Immature natural killer cell (primary cell): ENCODE measurements around the gene ECI1. TPM values are rescaled to one million over a fixed set of nuclear protein-coding genes. Genes with fewer than 3 reads are reported as not detected.

Experiments
- DNase-seq, 3 donors: peaks; one replicate each; pipeline ENCODE4 v3.0.0; 2022; ENCODE audit warnings: mixed read lengths in 1 of 3
- H3K27ac Mint-ChIP-seq, 6 donors: one replicate each; pipeline ENCODE4 v1.8.0; 2020; ENCODE audit warnings: mixed read lengths in 6 of 6, mild to moderate bottlenecking in 5 of 6, inconsistent platforms in 4 of 6, moderate library complexity in 3 of 6
- H3K27me3 Mint-ChIP-seq, 3 donors: one replicate each; pipeline ENCODE4 v1.8.0; 2020 to 2021; ENCODE audit warnings: low read depth in 3 of 3, mild to moderate bottlenecking in 3 of 3, mixed read lengths in 3 of 3, moderate library complexity in 3 of 3, inconsistent platforms in 1 of 3
- H3K36me3 Mint-ChIP-seq, 3 donors: one replicate each; pipeline ENCODE4 v1.8.0; 2020; ENCODE audit warnings: mixed read lengths in 3 of 3, inconsistent platforms in 2 of 3, mild to moderate bottlenecking in 2 of 3
- H3K4me1 Mint-ChIP-seq, 2 donors: one replicate each; pipeline ENCODE4 v1.8.0; 2020; ENCODE audit warnings: inconsistent platforms in 2 of 2, mild to moderate bottlenecking in 2 of 2, mixed read lengths in 2 of 2, moderate library complexity in 1 of 2
- H3K4me3 Mint-ChIP-seq, 5 donors: one replicate each; pipeline ENCODE4 v1.8.0; 2020; ENCODE audit warnings: mild to moderate bottlenecking in 5 of 5, mixed read lengths in 5 of 5, inconsistent platforms in 3 of 5, moderate library complexity in 3 of 5
- H3K9me3 Mint-ChIP-seq, 6 donors: one replicate each; pipeline ENCODE4 v1.8.0; 2020; ENCODE audit warnings: mild to moderate bottlenecking in 6 of 6, mixed read lengths in 6 of 6, inconsistent platforms in 4 of 6, moderate library complexity in 3 of 6
- polyA plus RNA-seq, 3 donors: library from polyadenylated mRNA; unstranded; fragments of 300-500 nt; fragmentation: Illumina TruSeq; gene quantifications; one replicate each; pipeline ENCODE4 v1.2.3, GENCODE V29; 2021

Gene ECI1
- polyA plus RNA-seq, 3 donors from 2014 or later: 40.4 to 67.8 (median 42.2) TPM

DNA sequence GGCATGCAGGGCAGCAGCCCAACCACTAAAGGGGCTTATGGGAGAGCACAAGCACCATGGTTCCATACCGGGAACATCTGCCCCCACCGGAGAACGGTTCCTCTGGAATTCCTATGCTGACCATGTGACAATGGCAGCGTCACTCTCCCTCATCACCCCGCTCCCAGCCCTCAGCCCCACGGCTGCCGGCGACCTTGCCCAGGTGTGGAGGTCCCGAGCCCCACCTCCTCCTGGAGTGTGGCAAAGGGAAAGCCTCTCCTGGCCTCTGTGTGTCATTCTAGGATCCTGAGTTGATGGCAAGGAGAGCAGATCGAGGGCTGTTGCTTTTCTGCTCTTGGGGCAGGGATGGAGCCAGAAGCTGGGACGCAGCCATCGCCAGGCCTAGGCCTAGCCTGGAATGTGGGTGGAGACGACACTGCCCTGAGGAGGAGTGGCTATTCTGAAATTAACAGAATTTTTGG is 34.4 kb upstream of the ECI1 start:
- Mint-ChIP-seq H3K4me1 (no peaks in the 10 kb centered on the region), H3K27me3 (peaks cover 0 to 3% (median 0%) of the 10 kb centered on the region in 3 donors), H3K36me3 (peaks cover 0 to 4% (median 4%) of the 10 kb centered on the region in 3 donors), H3K9me3 (peaks cover 0 to 2% (median 0%) of the 10 kb centered on the region in 6 donors), H3K4me3 (no peak overlapping the region), H3K27ac (no peak overlapping the region)
- DNase-seq: no peak

DNA sequence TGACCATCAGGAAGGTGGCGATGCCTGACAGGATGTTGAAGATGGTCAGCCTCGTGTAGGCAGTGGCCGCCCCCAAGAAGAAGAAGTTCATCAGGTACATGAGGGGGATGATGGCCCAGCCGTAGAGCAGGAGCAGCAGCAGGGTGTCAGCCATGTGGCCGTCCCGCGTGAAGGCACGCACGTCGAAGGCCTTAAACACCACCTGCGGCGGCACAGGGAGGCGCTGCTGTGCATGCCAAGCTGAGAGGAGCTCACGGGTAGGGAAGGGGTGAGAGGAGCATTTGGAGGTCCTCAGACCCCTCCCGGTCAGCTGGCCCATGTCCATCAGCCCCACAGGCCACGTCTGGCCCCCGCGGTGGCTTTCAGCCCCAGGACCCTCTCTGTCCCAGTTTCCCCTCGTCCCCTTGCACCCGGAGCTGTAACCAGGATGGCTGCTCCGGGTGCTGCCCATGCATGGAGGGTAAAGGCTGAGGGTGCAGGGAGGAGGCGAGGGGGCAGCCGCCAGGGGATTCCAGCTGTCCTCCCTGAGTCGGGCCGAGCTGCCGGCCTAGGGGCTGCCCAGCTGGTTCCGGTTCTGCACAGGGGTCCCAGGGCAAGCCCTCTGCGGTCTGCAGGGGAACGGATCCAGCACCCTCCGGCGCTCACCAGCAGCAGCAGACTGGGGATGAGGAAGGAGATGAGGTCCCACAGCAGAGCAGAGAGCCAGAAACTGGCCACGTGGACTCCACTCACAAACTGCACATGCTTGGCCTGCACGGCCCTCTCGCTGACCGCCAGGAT is 33.6 kb upstream of the ECI1 start:
- no peaks in the 10 kb centered on the region for H3K4me1 Mint-ChIP-seq
- peaks cover 0 to 6% (median 6%) of the 10 kb centered on the region in 3 donors for H3K36me3 Mint-ChIP-seq
- no peak for DNase-seq
- no peak overlapping the region for H3K27ac Mint-ChIP-seq
- H3K4me3 Mint-ChIP-seq: no peak overlapping the region
- H3K9me3 Mint-ChIP-seq: no peaks in the 10 kb centered on the region
- H3K27me3 Mint-ChIP-seq: peaks cover 0 to 3% (median 0%) of the 10 kb centered on the region in 3 donors

DNA sequence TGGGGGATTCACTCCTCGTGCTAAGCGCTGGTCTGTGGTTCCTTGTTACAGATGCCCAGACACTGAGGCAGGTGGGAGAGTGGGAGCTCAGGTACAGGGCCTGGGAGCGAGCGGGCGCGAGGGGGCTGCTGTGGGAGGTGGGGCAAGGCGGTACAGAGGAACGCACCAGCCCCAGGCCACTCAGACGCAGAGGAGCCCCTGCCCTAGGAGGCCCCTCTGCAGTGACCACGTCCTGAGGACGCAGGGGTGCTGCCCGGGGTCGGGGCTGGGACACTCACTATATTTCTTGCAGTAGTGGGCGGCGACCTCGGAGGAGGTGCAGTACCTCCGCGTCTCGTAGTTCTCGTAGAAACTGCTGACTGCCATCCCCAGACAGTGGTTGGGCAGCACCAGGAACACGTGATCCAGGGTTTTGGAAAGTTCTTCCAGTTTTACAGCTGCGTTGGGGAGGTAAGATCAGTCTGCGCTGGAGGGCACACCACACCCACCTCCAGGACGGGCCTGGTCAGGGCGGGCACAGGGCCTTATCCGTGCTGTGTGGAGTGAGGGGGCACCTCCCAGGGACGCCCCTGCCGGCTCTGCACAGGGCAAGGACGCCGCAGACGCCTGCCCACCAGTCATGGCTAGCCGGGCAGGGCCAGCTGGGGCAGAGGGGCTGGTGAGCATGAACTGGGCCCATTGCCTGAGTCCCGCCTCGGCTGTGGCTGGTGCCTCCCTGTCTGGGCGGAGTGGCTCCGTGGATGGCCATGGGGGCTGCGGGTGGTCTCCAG is 32.8 kb upstream of the ECI1 start:
- H3K4me3 Mint-ChIP-seq: no peak overlapping the region
- H3K27ac Mint-ChIP-seq: no peak overlapping the region
- no peaks in the 10 kb centered on the region for H3K9me3 Mint-ChIP-seq
- H3K27me3 Mint-ChIP-seq: peaks cover 0 to 3% (median 0%) of the 10 kb centered on the region in 3 donors
- H3K36me3 Mint-ChIP-seq: peaks cover 0 to 8% (median 7%) of the 10 kb centered on the region in 3 donors
- H3K4me1 Mint-ChIP-seq: no peaks in the 10 kb centered on the region
- no peak for DNase-seq

DNA sequence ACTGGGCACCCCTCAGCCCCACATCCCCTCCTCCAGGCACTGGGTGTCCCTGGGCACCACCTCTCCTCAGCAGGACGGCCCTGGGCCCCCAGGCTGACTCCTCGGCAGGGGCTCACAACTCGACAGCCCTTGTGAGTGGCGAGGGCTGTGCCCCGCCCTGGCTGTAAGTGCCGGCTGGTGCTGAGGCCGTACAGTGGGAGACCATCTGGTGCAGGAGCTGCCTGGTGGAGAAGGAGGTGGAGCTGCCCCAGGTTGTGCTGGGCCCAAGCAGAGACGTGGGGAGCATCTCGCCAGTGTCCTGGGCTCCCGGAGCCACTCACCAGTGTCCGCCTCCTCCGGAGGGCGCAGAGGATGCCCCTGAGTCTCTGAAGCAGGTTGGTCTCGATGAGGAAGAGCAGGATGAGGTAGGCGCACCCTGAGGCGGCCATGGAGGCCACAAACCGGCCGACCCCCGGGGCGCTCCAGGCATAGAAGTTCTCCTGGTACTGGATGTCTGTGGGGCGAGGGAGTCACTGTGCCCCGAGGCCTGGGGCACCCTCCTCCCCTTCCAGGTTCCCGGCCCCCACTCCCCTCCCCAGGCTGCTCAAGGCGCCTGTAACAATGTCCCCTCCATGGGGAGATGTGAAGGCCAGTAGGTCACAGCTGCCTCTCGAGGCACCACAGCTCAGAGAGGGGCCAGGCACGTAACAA is 31.6 kb upstream of the ECI1 start:
- Mint-ChIP-seq H3K4me1 (no peaks in the 10 kb centered on the region), H3K27me3 (peaks cover 0 to 3% (median 0%) of the 10 kb centered on the region in 3 donors), H3K27ac (no peak overlapping the region), H3K9me3 (no peaks in the 10 kb centered on the region), H3K36me3 (peaks cover 0 to 8% (median 7%) of the 10 kb centered on the region in 3 donors), H3K4me3 (no peak overlapping the region)
- no peak for DNase-seq

DNA sequence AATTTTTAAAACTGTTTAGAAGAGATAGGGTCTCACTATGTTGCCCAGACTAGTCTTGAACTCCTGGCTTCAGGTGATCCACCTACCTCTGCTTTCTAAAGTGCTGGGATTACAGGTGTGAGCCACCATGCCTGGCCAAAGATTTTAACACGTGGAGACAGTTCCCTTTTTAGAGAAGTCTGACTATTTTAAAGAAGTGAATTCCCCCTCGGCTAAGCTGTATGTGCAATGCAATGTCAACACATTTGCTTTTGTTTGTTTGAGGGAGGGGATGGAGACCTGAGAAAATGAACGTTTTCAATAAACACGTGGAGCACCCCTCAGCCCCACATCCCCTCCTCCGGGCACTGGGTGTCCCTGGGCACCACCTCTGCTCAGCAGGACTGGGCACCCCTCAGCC is 30.9 kb upstream of the ECI1 start:
- Mint-ChIP-seq H3K36me3 (peaks cover 0 to 8% (median 7%) of the 10 kb centered on the region in 3 donors), H3K4me1 (no peaks in the 10 kb centered on the region), H3K4me3 (no peak overlapping the region), H3K27ac (no peak overlapping the region), H3K27me3 (peaks cover 0 to 2% (median 0%) of the 10 kb centered on the region in 3 donors), H3K9me3 (no peaks in the 10 kb centered on the region)
- no peak for DNase-seq

DNA sequence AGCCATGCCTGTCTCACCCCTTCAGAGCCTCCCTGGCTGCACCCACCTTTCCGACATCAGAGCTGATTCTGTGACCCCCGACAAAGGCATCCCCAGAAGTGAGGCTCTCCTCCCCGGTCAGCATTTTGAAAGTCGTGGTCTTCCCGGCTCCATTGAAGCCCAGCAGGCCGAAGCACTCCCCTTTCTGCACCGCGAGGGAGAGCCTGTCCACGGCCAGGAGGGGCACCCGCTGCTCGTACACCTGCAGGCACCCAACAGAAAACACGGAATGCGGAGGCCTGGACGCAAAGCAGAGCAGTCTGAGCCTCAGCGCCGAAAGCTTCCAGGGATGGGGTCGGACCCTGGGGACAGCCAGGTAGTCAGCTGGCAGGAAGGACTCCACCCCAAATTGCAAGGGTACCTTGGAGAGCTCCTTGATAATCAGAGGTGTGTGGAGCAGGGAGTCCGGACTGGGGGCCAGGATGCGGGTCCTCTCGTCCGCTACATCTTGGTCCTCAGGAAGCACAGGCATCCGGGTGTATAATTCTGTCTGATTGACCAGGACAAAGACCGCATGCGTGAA is 29.7 kb upstream of the ECI1 start:
- Mint-ChIP-seq H3K36me3 (peaks cover 0 to 8% (median 7%) of the 10 kb centered on the region in 3 donors), H3K27me3 (peaks cover 0 to 2% (median 0%) of the 10 kb centered on the region in 3 donors), H3K9me3 (no peaks in the 10 kb centered on the region), H3K27ac (no peak overlapping the region), H3K4me3 (no peak overlapping the region), H3K4me1 (no peaks in the 10 kb centered on the region)
- DNase-seq: no peak

DNA sequence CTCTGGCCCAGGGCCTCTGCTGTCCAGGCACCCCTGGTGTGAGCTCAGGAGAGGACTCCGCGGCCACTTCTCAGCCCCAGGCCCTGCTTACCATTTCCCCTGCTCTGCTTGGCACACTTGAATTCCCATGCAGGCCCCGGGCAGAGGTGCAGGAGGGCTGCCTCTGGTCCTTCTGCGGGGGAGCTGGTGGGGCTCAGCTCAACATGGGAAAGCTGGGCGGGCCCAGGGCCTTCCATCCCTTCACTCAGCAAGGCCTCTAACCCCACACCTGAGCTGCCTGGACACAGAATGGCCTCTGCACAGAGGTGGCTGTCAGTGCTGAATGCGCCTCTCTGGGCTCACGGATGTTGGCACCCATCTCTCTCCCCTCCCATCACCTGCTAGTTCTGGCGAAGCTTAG is 29.1 kb upstream of the ECI1 start:
- no peak overlapping the region for H3K27ac Mint-ChIP-seq
- H3K27me3 Mint-ChIP-seq: peaks cover 0 to 2% (median 0%) of the 10 kb centered on the region in 3 donors
- H3K4me1 Mint-ChIP-seq: no peaks in the 10 kb centered on the region
- H3K4me3 Mint-ChIP-seq: no peak overlapping the region
- no peak for DNase-seq
- no peaks in the 10 kb centered on the region for H3K9me3 Mint-ChIP-seq
- peaks cover 0 to 8% (median 7%) of the 10 kb centered on the region in 3 donors for H3K36me3 Mint-ChIP-seq

DNA sequence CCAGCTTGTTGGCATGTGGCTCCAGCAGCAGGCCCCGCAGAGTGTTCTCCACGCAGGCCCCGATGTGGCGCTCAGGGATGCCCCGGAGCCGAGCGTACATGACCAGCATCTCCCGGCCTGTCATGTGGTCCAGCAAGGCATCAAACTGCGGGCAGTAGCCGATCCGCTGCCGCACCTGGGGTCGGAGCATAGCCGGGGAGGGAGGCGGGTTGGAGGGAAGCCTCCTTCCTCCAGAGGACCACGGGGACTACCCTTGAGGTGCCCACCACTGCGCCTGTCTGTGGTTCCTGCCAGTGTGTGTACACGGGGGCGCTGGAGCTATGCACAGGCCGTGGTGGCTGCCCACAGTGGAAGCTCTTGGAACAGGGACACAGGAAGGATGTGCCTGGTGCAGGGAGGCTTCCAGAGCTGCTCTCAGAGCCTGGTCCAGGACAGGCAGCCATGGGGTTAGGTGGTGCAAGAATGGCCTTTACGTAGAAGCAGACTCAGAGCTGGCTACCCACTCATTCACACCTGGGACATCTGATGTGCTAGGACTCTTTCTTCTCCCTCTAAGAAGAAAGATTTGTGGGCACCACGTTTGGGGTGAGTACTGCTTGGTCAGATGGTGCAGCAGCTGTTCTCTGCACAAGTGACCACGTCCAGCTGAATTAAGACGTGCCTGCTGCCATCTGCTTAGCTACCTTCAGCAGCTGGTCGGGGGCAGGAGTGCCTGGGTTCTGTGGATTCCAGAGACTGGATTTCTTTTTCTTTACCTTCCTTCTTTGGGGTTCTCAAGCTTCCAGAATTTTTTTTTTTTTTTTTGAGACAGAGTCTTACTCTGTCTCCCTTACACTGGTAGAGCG is 27.8 kb upstream of the ECI1 start:
- no peaks in the 10 kb centered on the region for H3K9me3 Mint-ChIP-seq
- no peak overlapping the region for H3K4me3 Mint-ChIP-seq
- H3K4me1 Mint-ChIP-seq: no peaks in the 10 kb centered on the region
- DNase-seq: no peak
- no peaks in the 10 kb centered on the region for H3K27me3 Mint-ChIP-seq
- peaks cover 0 to 8% (median 7%) of the 10 kb centered on the region in 3 donors for H3K36me3 Mint-ChIP-seq
- no peak overlapping the region for H3K27ac Mint-ChIP-seq

DNA sequence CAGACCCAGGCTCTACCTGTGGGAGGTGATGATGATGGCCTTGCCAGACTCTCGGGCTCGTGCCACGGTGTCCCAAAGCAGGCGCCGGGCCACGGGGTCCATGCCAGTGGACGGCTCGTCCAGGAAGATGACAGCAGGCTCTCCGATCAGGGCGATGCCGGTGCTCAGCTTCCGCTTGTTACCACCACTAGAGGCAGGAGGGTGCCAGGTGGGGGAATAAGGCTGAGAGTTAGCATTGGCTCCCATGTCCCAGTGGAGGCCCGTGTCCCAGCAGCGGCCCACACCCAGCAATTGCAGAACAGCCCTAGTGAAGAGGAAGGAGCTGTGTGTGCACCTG is 26.9 kb upstream of the ECI1 start:
- Mint-ChIP-seq H3K36me3 (peaks cover 0 to 4% (median 3%) of the 10 kb centered on the region in 3 donors), H3K27ac (no peak overlapping the region), H3K4me3 (no peak overlapping the region), H3K27me3 (no peaks in the 10 kb centered on the region), H3K4me1 (no peaks in the 10 kb centered on the region), H3K9me3 (no peaks in the 10 kb centered on the region)
- no peak for DNase-seq

DNA sequence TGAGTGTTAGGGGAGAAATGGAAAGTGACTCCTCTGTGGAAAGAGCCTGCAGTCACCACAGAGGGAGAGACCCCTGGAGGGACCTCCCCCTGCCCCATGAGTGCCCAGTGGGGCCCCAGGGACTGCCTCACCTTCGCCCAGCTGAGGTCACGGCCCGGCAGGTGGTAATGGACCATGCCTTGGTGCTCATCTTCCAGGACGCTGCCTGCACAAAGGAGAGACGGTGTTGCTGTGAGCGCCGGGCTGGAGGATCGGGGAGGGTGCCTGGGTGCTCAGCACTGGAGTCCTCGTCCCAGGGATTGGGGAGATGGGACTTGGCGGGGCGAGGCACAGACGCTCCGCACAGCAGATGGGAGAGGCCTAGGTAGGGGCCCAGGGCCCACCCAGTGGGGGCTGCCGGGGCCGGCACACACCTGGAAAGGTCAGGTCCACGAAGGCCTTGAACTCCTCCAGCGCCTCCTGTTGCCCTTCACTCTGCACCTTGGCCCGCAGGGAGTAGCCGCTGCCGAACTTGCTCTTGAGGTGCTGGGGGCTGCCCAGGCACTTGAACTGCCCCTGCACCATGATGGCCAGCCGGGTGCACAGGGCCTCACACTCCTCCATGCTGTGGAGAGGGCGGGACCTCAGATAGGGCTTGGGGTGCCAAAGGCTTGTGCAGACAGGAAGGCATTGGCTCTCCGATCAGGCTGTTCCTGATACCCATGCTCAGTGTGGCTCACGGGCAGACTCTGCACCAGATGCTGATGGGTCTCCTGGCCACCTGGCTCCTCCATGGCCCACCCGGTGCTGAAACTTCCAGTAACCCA is 26.3 kb upstream of the ECI1 start:
- Mint-ChIP-seq H3K9me3 (no peaks in the 10 kb centered on the region), H3K4me1 (no peaks in the 10 kb centered on the region), H3K27ac (no peak overlapping the region), H3K36me3 (peaks cover 0 to 4% (median 3%) of the 10 kb centered on the region in 3 donors), H3K4me3 (no peak overlapping the region), H3K27me3 (no peaks in the 10 kb centered on the region)
- no peak for DNase-seq

DNA sequence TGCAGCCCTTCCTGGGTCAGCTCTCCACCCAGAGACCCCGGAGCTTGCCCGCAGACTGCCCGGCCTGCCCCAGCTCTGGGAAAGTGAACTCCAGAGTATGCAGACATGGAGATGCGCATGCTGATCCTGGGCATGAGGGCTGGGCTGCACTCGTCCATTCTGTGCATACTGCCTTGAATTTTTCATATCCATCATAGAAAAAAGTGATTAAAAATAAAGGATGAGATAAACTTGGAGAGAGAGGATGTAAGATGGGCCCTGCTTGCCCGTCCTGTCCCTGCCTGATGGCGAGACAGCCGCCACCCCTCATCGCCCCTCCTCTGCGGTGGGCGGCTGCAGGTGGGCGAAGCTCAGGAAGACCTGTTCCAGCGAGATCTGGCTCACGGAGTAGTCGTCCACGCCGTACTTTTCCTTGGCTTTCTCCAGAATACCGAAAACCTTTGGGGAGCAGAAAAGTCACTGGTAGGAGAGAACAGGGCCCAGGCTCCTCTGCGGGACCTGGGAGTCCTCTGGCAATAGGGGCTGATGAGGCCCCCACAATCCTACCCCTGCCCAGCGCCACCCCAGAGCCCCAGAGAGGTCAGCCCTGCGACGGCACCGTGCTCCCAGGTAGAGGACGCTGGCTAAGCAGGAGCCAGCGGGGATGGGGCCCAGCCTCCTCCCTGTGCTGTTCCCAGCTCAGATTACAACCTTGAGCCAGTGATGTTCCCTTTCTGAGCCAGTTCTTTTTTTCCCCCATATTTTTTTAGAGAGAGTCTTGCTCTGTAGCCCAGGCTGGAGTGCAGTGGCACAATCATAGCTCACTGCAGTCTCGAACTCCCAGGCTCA is 25.2 kb upstream of the ECI1 start:
- no peaks in the 10 kb centered on the region for H3K27me3 Mint-ChIP-seq
- no peak overlapping the region for H3K27ac Mint-ChIP-seq
- no peaks in the 10 kb centered on the region for H3K9me3 Mint-ChIP-seq
- no peak overlapping the region for H3K4me3 Mint-ChIP-seq
- peaks cover 0 to 4% (median 3%) of the 10 kb centered on the region in 3 donors for H3K36me3 Mint-ChIP-seq
- H3K4me1 Mint-ChIP-seq: no peaks in the 10 kb centered on the region
- no peak for DNase-seq
